AG20443 (cell line): Measurements from ENCODE around the gene CR1.
"Not testable (repeated sequence)": the region's sequence is repeated elsewhere in the genome, so short reads cannot be mapped to it uniquely, and the experiment has no call there.

ENCODE experiments used
- DNase-seq: peaks from one replicate; pipeline ENCODE4 v3.0.0; 2012; ENCODE audit warnings: low spot score, mixed read lengths

CR1 gene

DNA sequence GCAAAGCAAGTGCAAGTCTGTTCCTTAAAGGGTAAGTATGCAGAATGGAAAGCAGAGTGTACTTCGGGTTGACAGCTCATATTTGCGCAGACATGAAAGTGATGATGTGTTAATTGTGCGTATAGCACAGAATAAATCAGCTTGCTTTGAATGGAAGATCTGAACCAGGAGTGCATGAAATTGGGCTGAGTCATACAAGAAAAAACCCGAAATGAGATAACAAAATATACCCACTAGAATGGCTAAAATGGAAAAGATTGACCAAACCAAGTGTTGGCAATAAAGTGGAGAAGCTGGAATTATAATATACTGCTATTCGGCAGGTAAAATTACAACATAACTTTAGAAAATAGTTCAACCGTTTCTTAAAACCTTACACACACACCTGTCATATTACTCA lies 177.4 kb downstream of the CR1 start:
- DNase-seq: no peak

- no peak for DNase-seq
Measured at GRCh38 chr1:207676153-207676552, 180.2 kb downstream of the CR1 start.

DNA sequence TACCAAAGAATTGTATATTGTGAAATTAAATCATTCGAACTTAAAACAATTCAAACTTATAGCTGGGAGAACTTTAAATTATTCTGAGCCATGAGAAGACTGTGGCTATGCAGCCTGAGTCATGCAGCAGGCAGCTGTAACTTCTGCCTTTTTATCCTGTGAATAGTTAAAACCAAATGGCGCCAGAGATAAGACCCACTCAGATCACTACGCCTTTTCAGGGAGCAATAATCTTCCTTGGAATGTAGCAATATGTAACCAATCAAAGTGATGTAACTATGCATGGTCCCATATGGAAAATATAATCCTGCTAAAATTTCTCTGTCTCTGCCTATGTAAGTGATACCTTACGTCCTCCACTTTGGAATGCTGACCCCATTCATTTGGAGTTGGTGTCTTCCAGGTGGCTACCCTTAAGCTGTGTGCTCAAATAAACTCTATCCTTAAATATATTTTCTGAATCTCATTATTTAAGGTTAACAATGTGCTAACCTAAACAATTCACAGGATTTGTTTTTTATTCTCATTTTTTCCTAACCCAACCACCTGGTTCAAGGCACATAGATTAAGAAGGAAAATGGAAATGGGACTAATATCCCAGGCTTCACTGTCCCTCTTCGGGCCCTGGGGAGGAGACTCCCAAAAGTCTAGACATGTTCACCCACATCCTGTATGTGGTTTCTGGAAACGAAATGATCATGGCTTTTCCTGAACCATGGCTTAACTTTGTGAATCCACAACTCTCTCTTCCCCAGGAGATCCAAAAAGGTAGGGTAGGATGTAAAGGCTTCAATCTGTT lies 184.8 kb downstream of the CR1 start:
- DNase-seq: not testable (repeated sequence)

- not testable (repeated sequence) for DNase-seq
Measured at GRCh38 chr1:207682872-207683434, 187.0 kb downstream of the CR1 start.

- DNase-seq: not testable (repeated sequence)
Measured at GRCh38 chr1:207690551-207690950, 194.6 kb downstream of the CR1 start.

DNA sequence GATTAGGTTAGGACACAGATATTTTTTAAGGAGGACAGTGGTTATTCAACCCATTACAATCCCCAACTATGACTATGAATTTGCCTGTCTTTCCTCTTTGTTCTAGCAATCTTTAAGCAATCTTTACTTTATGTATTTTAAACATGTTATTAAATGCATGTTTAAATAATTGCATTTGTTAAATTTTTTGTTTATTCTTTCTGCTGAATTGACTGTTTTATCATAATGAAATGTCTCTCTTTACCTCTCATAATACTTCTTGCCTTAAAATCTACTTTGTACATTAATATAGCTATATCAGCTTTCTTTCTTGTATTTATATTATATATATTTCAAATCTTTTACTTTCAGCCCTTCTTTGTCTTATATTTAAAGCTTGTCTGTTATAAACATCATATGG lies 195.1 kb downstream of the CR1 start:
- DNase-seq: no peak
